DOHH2 (cell line): ENCODE results near the gene LMNB1.

Experiments used
- CTCF ChIP-seq: fragments of 200-600 bp; sonication (generic); IDR thresholded peaks from one replicate; pipeline ENCODE4 v1.5.1; 2014; ENCODE audit warnings: antibody characterized with exemption, mild to moderate bottlenecking, low read depth, low read length; ENCODE audit not compliant: poor library complexity, severe bottlenecking
- EZH2phosphoT487 ChIP-seq: fragments of 200-600 bp; sonication (generic); IDR thresholded peaks from 2 replicates; pipeline ENCODE4 v1.6.1; 2017; ENCODE audit warnings: borderline replicate concordance, mild to moderate bottlenecking, antibody characterized with exemption, low read length, moderate library complexity, mixed read lengths

- TF ChIP-seq CTCF (no peak), EZH2phosphoT487 (no peak)
Measured at GRCh38 chr5:126742425-126742824, 34.5 kb upstream of the LMNB1 start.
